Heart right ventricle (tissue), 16 donors: ENCODE results near the gene HOXA3. TPM values are rescaled to one million over a fixed set of nuclear protein-coding genes. Genes with fewer than 3 reads are reported as not detected.

Experiments
- ATAC-seq, 8 donors: fragments of 200-7000 bp; cut with Tn5 transposase; one replicate each; pipeline ENCODE4 v1.9.1; 2020; ENCODE audit warnings: mild to moderate bottlenecking in 8 of 8, moderate library complexity in 8 of 8, moderate number of reproducible peaks in 1 of 8
- DNase-seq, 2 donors: peaks; one replicate each; pipeline ENCODE4 v3.0.0-alpha.2; 2020
- H3K27ac ChIP-seq, 10 donors: fragments of 200-600 bp; sonication (generic) in 2 of 10; one replicate each; pipeline versions ENCODE4 v1.5.0 to v1.8.0; 2020 to 2022; ENCODE audit warnings: mild to moderate bottlenecking in 3 of 10
- H3K27me3 ChIP-seq, 7 donors: fragments of 200-600 bp; one replicate each; pipeline ENCODE4 v1.8.0; 2021 to 2022; ENCODE audit warnings: mild to moderate bottlenecking in 2 of 7
- H3K36me3 ChIP-seq, 9 donors: fragments of 200-600 bp; sonication (generic) in 1 of 9; one replicate each; pipeline versions ENCODE4 v1.5.0 to v1.8.0; 2020 to 2022; ENCODE audit warnings: mild to moderate bottlenecking in 2 of 9
- H3K4me1 ChIP-seq, 9 donors: fragments of 200-600 bp; sonication (generic) in 1 of 9; one replicate each; pipeline versions ENCODE4 v1.5.0 to v1.8.0; 2020 to 2022; ENCODE audit warnings: mild to moderate bottlenecking in 4 of 9
- H3K4me3 ChIP-seq, 10 donors: fragments of 200-600 bp; sonication (generic) in 2 of 10; one replicate each; pipeline versions ENCODE4 v1.5.0 to v1.8.0; 2020 to 2022; ENCODE audit warnings: mild to moderate bottlenecking in 7 of 10, moderate library complexity in 2 of 10
- H3K9me3 ChIP-seq, 11 donors: fragments of 200-600 bp in 10 of 11; sonication (generic) in 2 of 11; one replicate each; pipeline versions ENCODE4 v1.5.0 to v1.8.0; 2013 to 2022; ENCODE audit warnings: mild to moderate bottlenecking in 2 of 11, control low read depth in 1 of 11, moderate library complexity in 1 of 11
- CTCF ChIP-seq, 9 donors: fragments of 200-600 bp; sonication (generic) in 2 of 9; IDR thresholded peaks; one replicate each; pipeline versions ENCODE4 v1.5.0 to v1.8.0; 2021 to 2022; ENCODE audit warnings: antibody characterized with exemption in 9 of 9, mild to moderate bottlenecking in 5 of 9, moderate library complexity in 1 of 9
- WGBS, 2 donors: extraction: QIAGEN DNeasy Blood & Tissue Kit; methylation state at CpG; one replicate each; pipeline ENCODE4 v1.1.7; 2013; ENCODE audit warnings: inconsistent platforms in 1 of 2; 5-methylcytosine and 5-hydroxymethylcytosine counted together
- intact Hi-C, 10 donors: fragments of 100-400 bp; cut with DNase I; formaldehyde crosslinking; loops; one replicate each; pipeline versions ENCODE4 v1.11.1 to v1.14.2; 2022
- polyA plus RNA-seq, 2 donors: library from polyadenylated mRNA; stranded (reverse); fragments of 200-250 nt; gene quantifications; one replicate each; pipeline ENCODE4 v1.2.3, GENCODE V29; 2013
- total RNA-seq, 10 donors: library from RNA; stranded (reverse); fragmentation: NEBNext Ultra II Directional in 3 of 10; extraction: Animal tissue kit (Norgen Biotek cat#: 25700) in 3 of 10; gene quantifications; one replicate each; pipeline versions ENCODE4 v1.2.1 to v1.2.4, GENCODE V29; 2021 to 2023
- donor health status: Arrhythmogenic right ventricular cardiomyopathy.
- donor health status: ischemic (EF 13 %, LVEDD 7.1; RV severe dilation, severe dysfunction).
- donor health status: healthy with polysubstance abuse.
- donor health status: DM: no; HTN: yes; CAD: no.
- donor health status: DM: no; HTN: no; CAD: no.
- donor health status: ischemic (EF 25% LVEDD 6.9; RV normal size, moderate dysfunction).
- donor health status: ischemic (EF 25% LVEDD 5.7; RV mildly dilated, moderate dysfunction).
- donor health status: healthy.
- donor health status: DM: yes; HTN: yes; CAD: no.
- donor health status: Ischemic cardiomyopathy.
- donor health status: ischemic (EF 35%, LVEDD 5.7; RV mildly dilated, moderate dysfunction).
- donor health status: nonischemic (EF 11% LVEDD 7.7; RV severe dilation, severe dysfunction).
- donor health status: DM: yes; HTN: yes; CAD: no.
- donor health status: PGD.
- donor health status: ischemic (EF 29% LVEDD 5.4; RV normal size, mild dysfunction).
- donor health status: nonischemic (EF 23%, LVEDD 6.1; RV moderate dilation, normal function).

The HOXA3 gene
- total and polyA plus RNA-seq, 12 donors, result 0.11 to 1.5 (median 0.24) TPM; not detected in 2

GRCh38 chr7:27100694-27101170, 51.7 kb downstream of the HOXA3 start:
- ATAC-seq (no peak), DNase-seq (no peak)
- peak overlapping the region in 3 of 10 donors; percentile 13 to 40 (median 31) for H3K4me3 ChIP-seq
- TF ChIP-seq CTCF (IDR thresholded peaks at IDR 0.05), result no peak
- H3K27me3 ChIP-seq, result peaks cover 40 to 100% (median 100%) of the 10 kb centered on the region in 7 donors
- intact Hi-C loops, result no loop called here
- peaks cover 0 to 58% (median 31%) of the 10 kb centered on the region in 9 donors for H3K4me1 ChIP-seq
- H3K27ac ChIP-seq, result peak overlapping the region in 2 of 10 donors; percentile 54 to 60
- 13 to 20% methylated on average over 8 of the region's 8 CpGs for whole genome bisulfite sequencing, 2 donors
- no peaks in the 10 kb centered on the region for H3K36me3 ChIP-seq
- H3K9me3 ChIP-seq, result no peaks in the 10 kb centered on the region

GRCh38 chr7:27099453-27100370, 52.7 kb downstream of the HOXA3 start:
- 27 to 36% methylated on average over 8 of the region's 8 CpGs for WGBS, 2 donors
- DNase-seq (no peak), ATAC-seq (no peak)
- Histone ChIP-seq H3K27me3 (peaks cover 29 to 100% (median 100%) of the 10 kb centered on the region in 7 donors), H3K4me1 (peaks cover 0 to 57% (median 31%) of the 10 kb centered on the region in 9 donors), H3K4me3 (no peak overlapping the region), H3K9me3 (no peaks in the 10 kb centered on the region), H3K27ac (no peak overlapping the region), H3K36me3 (no peaks in the 10 kb centered on the region)
- TF ChIP-seq CTCF (IDR thresholded peaks at IDR 0.05), result no peak
- intact Hi-C loops, result loop anchor here in 1 of 10 donors (5.0 kb wide), 1 partner anchor 33 kb away; the partner anchor contains the start of gene HOXA4

GRCh38 chr7:27098578-27099451, 53.6 kb downstream of the HOXA3 start:
- no peak for TF ChIP-seq CTCF (IDR thresholded peaks at IDR 0.05)
- Histone ChIP-seq H3K4me1 (peaks cover 0 to 57% (median 31%) of the 10 kb centered on the region in 9 donors), H3K4me3 (peak overlapping the region in 4 of 10 donors; percentile 24 to 87 (median 66)), H3K36me3 (no peaks in the 10 kb centered on the region), H3K9me3 (no peaks in the 10 kb centered on the region), H3K27ac (peak overlapping the region in 3 of 10 donors; percentile 7 to 68 (median 39)), H3K27me3 (peaks cover 26 to 100% (median 100%) of the 10 kb centered on the region in 7 donors)
- intact Hi-C loops, result loop anchor here in 1 of 10 donors (5.0 kb wide), 1 partner anchor 33 kb away; the partner anchor contains the start of gene HOXA4
- WGBS, 2 donors, result 9% methylated on average over 38 of the region's 38 CpGs
- DNase-seq, result no peak
- ATAC-seq, result no peak
